Left ventricle myocardium inferior (tissue), 1 donor: ENCODE measurements around the gene PARP8. TPM values are rescaled to one million over a fixed set of nuclear protein-coding genes. Genes with fewer than 3 reads are reported as not detected.
"Not testable (repeated sequence)": the region's sequence is repeated elsewhere in the genome, so short reads cannot be mapped to it uniquely, and the experiment has no call there.

Experiments
- DNase-seq: peaks from one replicate; pipeline ENCODE4 v3.0.0-alpha.2; 2020
- H3K27ac ChIP-seq: fragments of 200-600 bp; replicated peaks from 2 replicates; pipeline ENCODE4 v1.8.0; 2021
- H3K27me3 ChIP-seq: fragments of 200-600 bp; 2 replicates; pipeline ENCODE4 v1.8.0; 2021; ENCODE audit warnings: low read depth
- H3K36me3 ChIP-seq: fragments of 200-600 bp; 2 replicates; pipeline ENCODE4 v1.8.0; 2021
- H3K4me1 ChIP-seq: fragments of 200-600 bp; 2 replicates; pipeline ENCODE4 v1.8.0; 2021
- H3K4me3 ChIP-seq: fragments of 200-600 bp; 2 replicates; pipeline ENCODE4 v1.8.0; 2021; ENCODE audit warnings: mild to moderate bottlenecking, moderate library complexity
- H3K9me3 ChIP-seq: fragments of 200-600 bp; replicated peaks from 2 replicates; pipeline ENCODE4 v1.8.0; 2021
- CTCF ChIP-seq: fragments of 200-600 bp; IDR thresholded peaks from 2 replicates; pipeline ENCODE4 v1.8.0; 2021; ENCODE audit warnings: antibody characterized with exemption, mild to moderate bottlenecking, borderline replicate concordance
- intact Hi-C: fragments of 100-400 bp; cut with micrococcal nuclease; formaldehyde crosslinking; loops from one replicate; pipeline ENCODE4 v1.11.0; 2022
- long read RNA-seq: library from polyadenylated mRNA; unstranded; transcript quantifications from one replicate; pipeline ENCODE4 v2.0.0, GENCODE V29; 2021
- total RNA-seq: library from RNA; stranded (reverse); fragmentation: NEBNext Ultra II Directional; extraction: Animal tissue kit (Norgen Biotek cat#: 25700); gene quantifications from one replicate; pipeline ENCODE4 v1.2.1, GENCODE V29; 2021
- donor health status: DM: no; HTN: yes; CAD: no; lungs with severe emphysema.

Gene PARP8, protein sequence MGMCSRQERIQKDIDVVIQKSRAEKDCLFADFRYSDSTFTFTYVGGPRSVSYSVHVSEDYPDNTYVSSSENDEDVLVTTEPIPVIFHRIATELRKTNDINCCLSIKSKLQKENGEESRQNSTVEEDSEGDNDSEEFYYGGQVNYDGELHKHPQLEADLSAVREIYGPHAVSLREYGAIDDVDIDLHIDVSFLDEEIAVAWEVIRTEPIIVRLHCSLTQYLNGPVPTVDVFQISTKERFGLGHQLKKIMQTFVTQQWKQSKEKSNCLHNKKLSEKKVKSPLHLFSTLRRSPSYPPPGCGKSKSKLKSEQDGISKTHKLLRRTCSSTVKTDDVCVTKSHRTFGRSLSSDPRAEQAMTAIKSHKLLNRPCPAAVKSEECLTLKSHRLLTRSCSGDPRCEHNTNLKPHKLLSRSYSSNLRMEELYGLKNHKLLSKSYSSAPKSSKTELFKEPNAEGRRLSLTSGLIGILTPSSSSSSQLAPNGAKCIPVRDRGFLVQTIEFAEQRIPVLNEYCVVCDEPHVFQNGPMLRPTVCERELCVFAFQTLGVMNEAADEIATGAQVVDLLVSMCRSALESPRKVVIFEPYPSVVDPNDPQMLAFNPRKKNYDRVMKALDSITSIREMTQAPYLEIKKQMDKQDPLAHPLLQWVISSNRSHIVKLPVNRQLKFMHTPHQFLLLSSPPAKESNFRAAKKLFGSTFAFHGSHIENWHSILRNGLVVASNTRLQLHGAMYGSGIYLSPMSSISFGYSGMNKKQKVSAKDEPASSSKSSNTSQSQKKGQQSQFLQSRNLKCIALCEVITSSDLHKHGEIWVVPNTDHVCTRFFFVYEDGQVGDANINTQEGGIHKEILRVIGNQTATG
- total RNA-seq: 6.6 TPM
- long read RNA-seq, partial matches to known transcripts: 0 of 3 reads
- long read RNA-seq, other reads (novel, unspliced or antisense): 2 of 3 reads

- Histone ChIP-seq H3K4me1 (peaks cover 48% of the 10 kb centered on the region), H3K36me3 (no peaks in the 10 kb centered on the region), H3K27me3 (no peaks in the 10 kb centered on the region)
Observed at GRCh38 chr5:50666261-50667022, at the start of gene PARP8. Gene PARP8 (plus strand): TSS chr5:50666637. CDS start chr5:50667096, 459 bp downstream.

DNA sequence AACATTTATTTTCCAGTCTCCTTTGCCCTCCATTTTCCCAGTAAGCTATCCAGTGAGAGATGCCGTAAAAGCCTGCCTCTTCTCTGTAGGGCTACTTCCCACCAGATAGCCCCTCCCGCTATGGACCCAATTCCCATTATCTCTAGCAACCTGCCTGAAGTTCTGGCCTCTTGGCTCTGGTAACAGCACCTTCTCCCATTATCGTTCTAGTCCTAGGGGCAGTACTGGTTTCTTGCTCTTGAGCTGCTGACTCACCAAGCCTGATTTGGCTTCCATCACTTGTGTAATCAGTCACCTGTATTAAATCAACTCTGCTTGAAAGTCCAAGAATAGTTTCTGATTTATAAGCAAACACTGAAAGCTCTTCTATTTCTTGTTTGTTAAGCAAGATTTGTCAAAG is 42.8 kb upstream of the PARP8 start:
- DNase-seq: no peak

More at GRCh38 chr5:50666261-50667022, at the start of gene PARP8:
- DNase-seq: peak; percentile 45
- H3K27ac ChIP-seq: peak within 1 kb of the TSS; percentile 75
- peak within 1 kb of the TSS; percentile 82 for H3K4me3 ChIP-seq
- intact Hi-C loops: no loop called here
- no peak for TF ChIP-seq CTCF
- no peaks in the 10 kb centered on the region for H3K9me3 ChIP-seq

GRCh38 chr5:50634866-50635265 is 31.6 kb upstream of the PARP8 start:
- H3K9me3 ChIP-seq, intact Hi-C loops, H3K4me3 ChIP-seq, H3K27ac ChIP-seq, H3K36me3 ChIP-seq, H3K27me3 ChIP-seq, DNase-seq, H3K4me1 ChIP-seq: not testable (repeated sequence)

More for the DNA sequence above, 42.8 kb upstream of the PARP8 start:
- Histone ChIP-seq H3K27me3 (no peaks in the 10 kb centered on the region), H3K4me1 (no peaks in the 10 kb centered on the region), H3K27ac (no peak overlapping the region), H3K9me3 (no peaks in the 10 kb centered on the region), H3K4me3 (no peak overlapping the region), H3K36me3 (no peaks in the 10 kb centered on the region)
- intact Hi-C loops: no loop called here
- no peak for TF ChIP-seq CTCF

GRCh38 chr5:50637576-50637975 is 28.9 kb upstream of the PARP8 start:
- H3K27ac ChIP-seq, H3K4me3 ChIP-seq, H3K36me3 ChIP-seq, H3K4me1 ChIP-seq, H3K9me3 ChIP-seq, DNase-seq, intact Hi-C loops, H3K27me3 ChIP-seq: not testable (repeated sequence)

DNA sequence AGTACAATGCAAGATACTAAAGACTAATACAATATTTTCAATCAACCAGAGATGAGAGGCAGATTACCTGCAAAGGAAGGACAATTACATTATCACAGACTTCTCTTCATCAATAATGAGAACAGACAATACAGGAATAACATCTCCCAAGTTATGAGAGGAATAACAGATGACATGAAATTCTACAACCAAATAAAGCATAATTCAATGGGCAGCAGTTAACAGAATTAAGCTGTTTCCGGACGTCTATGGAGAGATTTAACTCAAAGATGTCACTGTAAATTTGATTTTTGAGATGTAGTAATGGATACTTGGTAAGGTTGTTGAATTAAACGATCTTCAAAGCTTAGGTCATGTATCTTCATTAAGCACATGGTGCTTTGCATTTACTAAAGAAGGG is 19.8 kb upstream of the PARP8 start:
- H3K9me3 ChIP-seq: no peaks in the 10 kb centered on the region
- no peaks in the 10 kb centered on the region for H3K36me3 ChIP-seq
- TF ChIP-seq CTCF: no peak
- H3K27me3 ChIP-seq: no peaks in the 10 kb centered on the region
- no peak overlapping the region for H3K4me3 ChIP-seq
- intact Hi-C loops: no loop called here
- H3K27ac ChIP-seq: no peak overlapping the region
- no peaks in the 10 kb centered on the region for H3K4me1 ChIP-seq
- DNase-seq: no peak

DNA sequence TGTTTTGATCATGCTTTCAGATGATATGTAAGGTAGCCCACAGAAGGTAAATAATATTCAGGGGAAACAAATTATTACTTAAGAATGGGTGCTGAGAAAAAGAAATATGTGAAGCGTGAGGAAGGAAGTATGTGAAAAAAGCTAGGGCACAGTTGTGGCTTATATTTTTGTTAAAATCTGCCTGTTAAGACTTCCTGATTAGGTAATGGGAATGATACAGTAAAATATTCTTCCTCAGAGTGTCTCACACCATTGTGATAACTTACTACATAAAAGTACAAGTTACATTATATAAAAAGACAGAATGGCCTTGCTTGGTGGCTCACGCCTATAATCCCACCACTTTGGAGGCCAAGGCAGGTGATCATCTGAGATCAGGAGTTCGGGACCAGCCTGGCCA is 18.7 kb upstream of the PARP8 start:
- H3K27ac ChIP-seq: no peak overlapping the region
- no peaks in the 10 kb centered on the region for H3K9me3 ChIP-seq
- TF ChIP-seq CTCF: no peak

More for the DNA sequence above, 18.7 kb upstream of the PARP8 start:
- H3K36me3 ChIP-seq: no peaks in the 10 kb centered on the region
- intact Hi-C loops: no loop called here
- DNase-seq: no peak
- H3K4me3 ChIP-seq: no peak overlapping the region
- H3K27me3 ChIP-seq: no peaks in the 10 kb centered on the region
- no peaks in the 10 kb centered on the region for H3K4me1 ChIP-seq
